ENCODE measurements around the gene PTPRT. TPM values are rescaled to one million over a fixed set of nuclear protein-coding genes. Genes with fewer than 3 reads are reported as not detected.
A peak's percentile ranks its signal among the peaks of the same experiment; 100 is the strongest.

The PTPRT gene
- total RNA-seq, 1 experiment from 2014 or later: 0.13 TPM

GRCh38 chr20:42441196-42441863 is 748.4 kb downstream of the PTPRT start:
- no peak for TF ChIP-seq CTCF (conservative IDR thresholded peaks at IDR 0.05)

More at GRCh38 chr20:42441196-42441863, 748.4 kb downstream of the PTPRT start:
- Histone ChIP-seq H3K79me1 (ENCODE audit: insufficient read depth, low read depth, low read length, poor library complexity, severe bottlenecking) (no peaks in the 10 kb centered on the region), H2BK5ac (ENCODE audit: insufficient read length, low read length) (no peak overlapping the region), H3K4me1 (ENCODE audit: insufficient read depth, low read length) (no peaks in the 10 kb centered on the region; the same call in 1 of the 2 replicates), H2BK12ac (ENCODE audit: insufficient read length, low read depth, low read length) (no peak overlapping the region), H3K23me2 (ENCODE audit: insufficient read length, low read depth, low read length, poor library complexity, severe bottlenecking) (no peaks in the 10 kb centered on the region), H3K27ac (ENCODE audit: insufficient read length, low read depth, low read length) (no peak overlapping the region), H3K27me3 (ENCODE audit: insufficient read depth, low read length) (no peaks in the 10 kb centered on the region), H2BK15ac (ENCODE audit: low read depth, low read length) (no peak overlapping the region), H2AK5ac (ENCODE audit: insufficient read length, low read length) (no peak overlapping the region), H3K56ac (ENCODE audit: insufficient read length, low read depth, low read length) (no peak overlapping the region), H2AFZ (ENCODE audit: low read length) (no peak overlapping the region), H3K9ac (ENCODE audit: extremely low read depth, insufficient read length, low read length) (no peak overlapping the region), H3K14ac (ENCODE audit: insufficient read depth, low read length) (no peak overlapping the region), H4K8ac (replicated peaks; ENCODE audit: insufficient read length, low read depth, low read length) (no peak overlapping the region), H2BK120ac (ENCODE audit: low read depth, low read length, poor library complexity, severe bottlenecking) (no peak overlapping the region), H4K20me1 (ENCODE audit: control insufficient read depth, insufficient read depth, insufficient read length) (no peaks in the 10 kb centered on the region), H3K18ac (ENCODE audit: insufficient read length, low read depth, low read length) (no peak overlapping the region), H4K91ac (ENCODE audit: insufficient read length, low read depth, low read length) (no peak overlapping the region), H3K79me2 (ENCODE audit: insufficient read depth, low read length) (no peaks in the 10 kb centered on the region), H3T11ph (ENCODE audit: low read length) (no peak overlapping the region), H3K23ac (ENCODE audit: insufficient read length, low read depth, low read length) (no peak overlapping the region), H2BK20ac (ENCODE audit: low read depth, low read length, poor library complexity, severe bottlenecking) (no peak overlapping the region), H3K4ac (ENCODE audit: low read depth, low read length) (no peak overlapping the region), H3K9me3 (ENCODE audit: control insufficient read depth, low read depth, low read length) (no peaks in the 10 kb centered on the region), H4K5ac (ENCODE audit: insufficient read length, low read depth, low read length) (no peak overlapping the region), H3K4me2 (ENCODE audit: insufficient read depth, insufficient read length, low read length) (no peak overlapping the region)
- Mint-ChIP-seq H3K27me3 (ENCODE audit: low read depth) (peaks cover 5% of the 10 kb centered on the region; the same call in 1 of the 2 replicates), H3K4me3 (no peak overlapping the region), H3K27ac (peak overlapping the region in 1 of 3 experiments; percentile 74; a peak in 1 of 7 replicates), H3K9me3 (no peaks in the 10 kb centered on the region), H3K4me1 (peaks cover 1% of the 10 kb centered on the region in 2 experiments), H3K36me3 (ENCODE audit: insufficient read depth in 1 of 3, low read depth in 3 of 3) (no peaks in the 10 kb centered on the region; a peak in 1 of 7 replicates)
- no CpG with 5 or more reads among the region's 11 CpGs for WGBS (ENCODE audit: extremely low coverage, insufficient read length, low lambda C conversion rate)
- no peak for DNase-seq
